Breast epithelium (tissue), 4 donors: ENCODE data around the gene DAND5. TPM values are rescaled to one million over a fixed set of nuclear protein-coding genes. Genes with fewer than 3 reads are reported as not detected.

ENCODE experiments used
- DNase-seq, 2 donors: peaks; one replicate each; pipeline ENCODE4 v3.0.0-alpha.2; 2019; ENCODE audit warnings: low spot score in 2 of 2
- H3K27ac ChIP-seq, 2 donors: fragments of 200-600 bp; sonication (generic) in 1 of 2; one replicate each; pipeline ENCODE4 v1.5.1; 2016 to 2019; ENCODE audit warnings: mild to moderate bottlenecking in 1 of 2
- H3K27me3 ChIP-seq, 2 donors: fragments of 200-600 bp; sonication (generic) in 1 of 2; one replicate each; pipeline versions ENCODE4 v1.5.1 to v1.6.0; 2017 to 2019; ENCODE audit warnings: control low read depth in 1 of 2, mild to moderate bottlenecking in 1 of 2
- H3K36me3 ChIP-seq: fragments of 200-600 bp; one replicate; pipeline ENCODE4 v1.5.1; 2019
- H3K4me1 ChIP-seq, 2 donors: fragments of 200-600 bp; sonication (generic); one replicate each; pipeline ENCODE4 v1.5.1; 2016 to 2019; ENCODE audit warnings: control low read depth in 1 of 2
- H3K4me3 ChIP-seq, 3 donors: fragments of 200-600 bp; sonication (generic); 1 replicate in 2 of 3; 2 replicates in 1 of 3; pipeline ENCODE4 v1.5.1; 2016 to 2019; ENCODE audit warnings: mild to moderate bottlenecking in 3 of 3, moderate library complexity in 2 of 3
- H3K9me3 ChIP-seq, 2 donors: fragments of 200-600 bp; sonication (generic) in 1 of 2; one replicate each; pipeline ENCODE4 v1.5.1; 2016 to 2019; ENCODE audit warnings: control low read depth in 1 of 2
- POLR2A ChIP-seq: fragments of 450-650 bp; IDR thresholded peaks from one replicate; pipeline ENCODE4 v1.6.1; 2016; ENCODE audit warnings: antibody characterized with exemption, mild to moderate bottlenecking, moderate library complexity
- POLR2AphosphoS5 ChIP-seq, 3 donors: sonication (generic); formaldehyde crosslinking; IDR thresholded peaks; one replicate each; pipeline ENCODE4 v1.6.1; 2017; ENCODE audit warnings: antibody characterized with exemption in 3 of 3
- intact Hi-C: fragments of 100-400 bp; cut with DNase I; formaldehyde crosslinking; loops from one replicate; pipeline ENCODE4 v1.15.1; 2023; ENCODE audit warnings: low total_unique reads
- total RNA-seq, 3 donors: library from RNA; depleted of rRNA; stranded (reverse); fragments of >200 nt; gene quantifications; one replicate each; pipeline ENCODE4 v1.1.0, GENCODE V29; 2016
- TF ChIP-seq, protein P1 (sequence below), 3 donors: fragments of 450-650 bp; IDR thresholded peaks; one replicate each; pipeline ENCODE4 v1.5.1; 2016 to 2017; ENCODE audit warnings: antibody characterized with exemption in 3 of 3, mild to moderate bottlenecking in 3 of 3, moderate library complexity in 3 of 3

The DAND5 gene
- total RNA-seq, 3 donors from 2014 or later, result not detected

GRCh38 chr19:12965017-12965811, 4.2 kb upstream of the DAND5 start:
- TF ChIP-seq POLR2AphosphoS5 (IDR thresholded peaks at IDR 0.05) (no peak), POLR2A (no peak)
- TF ChIP-seq, protein P1, sequence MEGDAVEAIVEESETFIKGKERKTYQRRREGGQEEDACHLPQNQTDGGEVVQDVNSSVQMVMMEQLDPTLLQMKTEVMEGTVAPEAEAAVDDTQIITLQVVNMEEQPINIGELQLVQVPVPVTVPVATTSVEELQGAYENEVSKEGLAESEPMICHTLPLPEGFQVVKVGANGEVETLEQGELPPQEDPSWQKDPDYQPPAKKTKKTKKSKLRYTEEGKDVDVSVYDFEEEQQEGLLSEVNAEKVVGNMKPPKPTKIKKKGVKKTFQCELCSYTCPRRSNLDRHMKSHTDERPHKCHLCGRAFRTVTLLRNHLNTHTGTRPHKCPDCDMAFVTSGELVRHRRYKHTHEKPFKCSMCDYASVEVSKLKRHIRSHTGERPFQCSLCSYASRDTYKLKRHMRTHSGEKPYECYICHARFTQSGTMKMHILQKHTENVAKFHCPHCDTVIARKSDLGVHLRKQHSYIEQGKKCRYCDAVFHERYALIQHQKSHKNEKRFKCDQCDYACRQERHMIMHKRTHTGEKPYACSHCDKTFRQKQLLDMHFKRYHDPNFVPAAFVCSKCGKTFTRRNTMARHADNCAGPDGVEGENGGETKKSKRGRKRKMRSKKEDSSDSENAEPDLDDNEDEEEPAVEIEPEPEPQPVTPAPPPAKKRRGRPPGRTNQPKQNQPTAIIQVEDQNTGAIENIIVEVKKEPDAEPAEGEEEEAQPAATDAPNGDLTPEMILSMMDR (IDR thresholded peaks at IDR 0.05), result peak; percentile 83 to 96 (median 96)
- H3K27me3 ChIP-seq, result no peaks in the 10 kb centered on the region
- H3K9me3 ChIP-seq, result no peaks in the 10 kb centered on the region
- intact Hi-C loops, result no loop called here
- peak; percentile 70 to 82 for DNase-seq
- H3K36me3 ChIP-seq, result no peaks in the 10 kb centered on the region
- no peaks in the 10 kb centered on the region for H3K4me1 ChIP-seq
- H3K27ac ChIP-seq, result peak overlapping the region; percentile 75 to 84
- H3K4me3 ChIP-seq, result peak overlapping the region; percentile 34 to 67 (median 49)

GRCh38 chr19:12965812-12966135, 3.6 kb upstream of the DAND5 start:
- H3K27me3 ChIP-seq, result no peaks in the 10 kb centered on the region
- H3K4me1 ChIP-seq, result no peaks in the 10 kb centered on the region
- intact Hi-C loops, result no loop called here
- H3K36me3 ChIP-seq, result no peaks in the 10 kb centered on the region
- no peak for DNase-seq
- H3K27ac ChIP-seq, result peak overlapping the region; percentile 75 to 84
- TF ChIP-seq, protein P1 (IDR thresholded peaks at IDR 0.05), result no peak
- TF ChIP-seq POLR2A, result no peak
- no peak for TF ChIP-seq POLR2AphosphoS5 (IDR thresholded peaks at IDR 0.05)
- peak overlapping the region in 2 of 3 donors; percentile 49 to 67 for H3K4me3 ChIP-seq
- H3K9me3 ChIP-seq, result no peaks in the 10 kb centered on the region

- Histone ChIP-seq H3K9me3 (no peaks in the 10 kb centered on the region), H3K4me3 (no peak overlapping the region), H3K4me1 (no peaks in the 10 kb centered on the region), H3K36me3 (no peaks in the 10 kb centered on the region), H3K27me3 (no peaks in the 10 kb centered on the region), H3K27ac (no peak overlapping the region)
- no peak for DNase-seq
- intact Hi-C loops, result no loop called here
- TF ChIP-seq, protein P1 (IDR thresholded peaks at IDR 0.05), result no peak
- no peak for TF ChIP-seq POLR2A
Measured at GRCh38 chr19:12967907-12968306, 1.5 kb upstream of the DAND5 start.

- H3K36me3 ChIP-seq, result no peaks in the 10 kb centered on the region
- no peak overlapping the region for H3K4me3 ChIP-seq
- DNase-seq, result no peak
- intact Hi-C loops, result no loop called here
- TF ChIP-seq, protein P1 (IDR thresholded peaks at IDR 0.05), result no peak
- no peak for TF ChIP-seq POLR2AphosphoS5 (IDR thresholded peaks at IDR 0.05)
- no peak for TF ChIP-seq POLR2A
- no peaks in the 10 kb centered on the region for H3K4me1 ChIP-seq
- H3K27ac ChIP-seq, result no peak overlapping the region
- H3K9me3 ChIP-seq, result no peaks in the 10 kb centered on the region
- no peaks in the 10 kb centered on the region for H3K27me3 ChIP-seq
Measured at GRCh38 chr19:12970070-12970820, 869 bp downstream of the DAND5 start.

- H3K27me3 ChIP-seq, result no peaks in the 10 kb centered on the region
- TF ChIP-seq, protein P1 (IDR thresholded peaks at IDR 0.05), result no peak
- TF ChIP-seq POLR2AphosphoS5 (IDR thresholded peaks at IDR 0.05), result no peak
- no peak for TF ChIP-seq POLR2A
- H3K36me3 ChIP-seq, result no peaks in the 10 kb centered on the region
- H3K4me3 ChIP-seq, result no peak overlapping the region
- no peaks in the 10 kb centered on the region for H3K9me3 ChIP-seq
- H3K27ac ChIP-seq, result no peak overlapping the region
- no peak for DNase-seq
- H3K4me1 ChIP-seq, result no peaks in the 10 kb centered on the region
- intact Hi-C loops, result no loop called here
Measured at GRCh38 chr19:12973236-12973635, 3.9 kb downstream of the DAND5 start.
